ENCODE measurements around the gene MBOAT2. TPM values are rescaled to one million over a fixed set of nuclear protein-coding genes. Genes with fewer than 3 reads are reported as not detected.

MBOAT2 gene
- total RNA-seq, 1 experiment from 2014 or later: 34.8 TPM

- TF ChIP-seq SIN3A (IDR thresholded peaks at IDR 0.05; ENCODE audit: borderline replicate concordance, insufficient read depth, low read depth, low read length) (no peak), POLR2AphosphoS5 (IDR thresholded peaks at IDR 0.05; ENCODE audit: low read depth, low read length) (no peak), TCF7L2 (IDR thresholded peaks at IDR 0.05; ENCODE audit: low read depth, low read length) (no peak), REST (IDR thresholded peaks at IDR 0.05; ENCODE audit: insufficient read depth in 1 of 2, low read depth in 2 of 2, low read length in 1 of 2) (no peak), CTCF (IDR thresholded peaks at IDR 0.05) (no peak)
- Histone ChIP-seq H3K36me3 (ENCODE audit: control insufficient read depth, insufficient read depth, low read length) (no peaks in the 10 kb centered on the region; the same call in 1 of the 2 replicates), H3K9me3 (ENCODE audit: control insufficient read depth, insufficient read depth, low read depth, low read length) (no peaks in the 10 kb centered on the region), H3K27ac (ENCODE audit: low read length) (no peak overlapping the region), H3K4me3 (ENCODE audit: low read depth in 2 of 2, low read length in 2 of 2) (no peak overlapping the region), H3K4me1 (ENCODE audit: control insufficient read depth, insufficient read depth, low read length) (no peaks in the 10 kb centered on the region), H3K27me3 (ENCODE audit: control insufficient read depth, insufficient read depth, low read length) (no peaks in the 10 kb centered on the region)
- ChIA-PET POLR2A (no interaction called here), CTCF (interaction anchor here (0.7 kb wide), 1 partner anchor 19 kb away, joined by 5 read pairs; no protein-coding TSS in a partner anchor)
- in situ Hi-C loops (cut with HindIII; ENCODE audit: low pct_unique_long_range_greater_than_20kb, low sequenced_read_pairs) (no loop called here), intact Hi-C loops (cut with micrococcal nuclease; ENCODE audit: unreplicated experiment) (no loop called here)
- DNase-seq (ENCODE audit: low read depth, low spot score) (no peak), ATAC-seq (no peak)
- BruUV-seq (replicated peaks): no TSS peak
Measured at GRCh38 chr2:8863331-8863953, 140.0 kb downstream of the MBOAT2 start.

GRCh38 chr2:8862230-8862629 lies 141.3 kb downstream of the MBOAT2 start:
- BruUV-seq (replicated peaks): no TSS peak
- Histone ChIP-seq H3K27me3 (ENCODE audit: control insufficient read depth, insufficient read depth, low read length) (no peaks in the 10 kb centered on the region), H3K4me3 (ENCODE audit: low read depth in 2 of 2, low read length in 2 of 2) (no peak overlapping the region), H3K36me3 (ENCODE audit: control insufficient read depth, insufficient read depth, low read length) (no peaks in the 10 kb centered on the region; the same call in 1 of the 2 replicates), H3K4me1 (ENCODE audit: control insufficient read depth, insufficient read depth, low read length) (no peaks in the 10 kb centered on the region), H3K27ac (ENCODE audit: low read length) (no peak overlapping the region), H3K9me3 (ENCODE audit: control insufficient read depth, insufficient read depth, low read depth, low read length) (no peaks in the 10 kb centered on the region)
- ATAC-seq (no peak), DNase-seq (ENCODE audit: low read depth, low spot score) (no peak)
- no peak for TF ChIP-seq TCF7L2 (IDR thresholded peaks at IDR 0.05; ENCODE audit: low read depth, low read length)
- no peak for TF ChIP-seq CTCF (IDR thresholded peaks at IDR 0.05)
- no peak for TF ChIP-seq SIN3A (IDR thresholded peaks at IDR 0.05; ENCODE audit: borderline replicate concordance, insufficient read depth, low read depth, low read length)
- TF ChIP-seq POLR2AphosphoS5 (IDR thresholded peaks at IDR 0.05; ENCODE audit: low read depth, low read length): no peak
- TF ChIP-seq REST (IDR thresholded peaks at IDR 0.05; ENCODE audit: insufficient read depth in 1 of 2, low read depth in 2 of 2, low read length in 1 of 2): no peak
- intact Hi-C loops (cut with micrococcal nuclease; ENCODE audit: unreplicated experiment) (no loop called here), in situ Hi-C loops (cut with HindIII; ENCODE audit: low pct_unique_long_range_greater_than_20kb, low sequenced_read_pairs) (no loop called here)
- CTCF ChIA-PET: no interaction called here
- POLR2A ChIA-PET: no interaction called here

All from Panc1 (cell line).